Neuronal stem cell (in vitro differentiated cells): ENCODE measurements around the gene CCDC157.

Source experiments
- DNase-seq: peaks from one replicate; pipeline ENCODE4 v3.0.0-alpha.2; 2013; ENCODE audit warnings: low spot score
- H2AFZ ChIP-seq: one replicate; pipeline ENCODE4 v1.6.1; 2013; ENCODE audit warnings: mild to moderate bottlenecking, low read length, inconsistent platforms
- H2AK5ac ChIP-seq: 2 replicates; pipeline ENCODE4 v1.6.1; 2013; ENCODE audit warnings: low read depth, mild to moderate bottlenecking, inconsistent platforms, low read length, moderate library complexity, mixed read lengths
- H2BK120ac ChIP-seq: 2 replicates; pipeline ENCODE4 v1.6.1; 2013; ENCODE audit warnings: low read depth, mild to moderate bottlenecking, inconsistent platforms, low read length, moderate library complexity, mixed read lengths
- H2BK12ac ChIP-seq: one replicate; pipeline ENCODE4 v1.6.1; 2013; ENCODE audit warnings: low read length, inconsistent platforms
- H2BK15ac ChIP-seq: 2 replicates; pipeline ENCODE4 v1.6.1; 2013; ENCODE audit warnings: mild to moderate bottlenecking, low read length, inconsistent platforms, mixed read lengths
- H2BK5ac ChIP-seq: one replicate; pipeline ENCODE4 v1.6.1; 2013; ENCODE audit warnings: inconsistent platforms, mild to moderate bottlenecking, low read length, moderate library complexity
- H3K14ac ChIP-seq: one replicate; pipeline ENCODE4 v1.6.1; 2013; ENCODE audit warnings: low read length, inconsistent platforms
- H3K18ac ChIP-seq: 2 replicates; pipeline ENCODE4 v1.6.1; 2013; ENCODE audit warnings: low read length, inconsistent platforms
- H3K23ac ChIP-seq: 2 replicates; pipeline ENCODE4 v1.6.1; 2013; ENCODE audit warnings: low read depth, mild to moderate bottlenecking, mixed read lengths, low read length, inconsistent platforms; ENCODE audit not compliant: poor library complexity
- H3K27ac ChIP-seq: replicated peaks from 3 replicates; pipeline ENCODE4 v1.5.1; 2013; ENCODE audit warnings: low read length, inconsistent platforms
- H3K27me3 ChIP-seq, 3 experiments: 2 replicates each; pipeline ENCODE4 v1.6.1; 2013; ENCODE audit warnings: low read length in 3 of 3, mild to moderate bottlenecking in 2 of 3, inconsistent platforms in 1 of 3, low read depth in 1 of 3, mixed read lengths in 1 of 3, moderate library complexity in 1 of 3; ENCODE audit not compliant: control insufficient read depth in 3 of 3, insufficient read depth in 3 of 3
- H3K36me3 ChIP-seq, 2 donors: replicated peaks in 1 of 2; 2 replicates each; pipeline ENCODE4 v1.6.1; 2013; ENCODE audit warnings: low read length in 2 of 2; ENCODE audit not compliant: control insufficient read depth in 2 of 2, insufficient read depth in 2 of 2
- H3K4ac ChIP-seq: 2 replicates; pipeline ENCODE4 v1.6.1; 2013; ENCODE audit warnings: inconsistent platforms, mild to moderate bottlenecking, low read length, moderate library complexity
- H3K4me1 ChIP-seq, 2 donors: 1 replicate in 1 of 2; 2 replicates in 1 of 2; pipeline ENCODE4 v1.6.1; 2013; ENCODE audit warnings: low read length in 2 of 2, low read depth in 1 of 2; ENCODE audit not compliant: control insufficient read depth in 2 of 2, insufficient read depth in 1 of 2
- H3K4me2 ChIP-seq: one replicate; pipeline ENCODE4 v1.6.1; 2013; ENCODE audit warnings: mild to moderate bottlenecking, low read length, inconsistent platforms; ENCODE audit not compliant: insufficient read depth, poor library complexity, severe bottlenecking
- H3K4me3 ChIP-seq, 2 donors: 2 replicates each; pipeline ENCODE4 v1.5.1; 2013; ENCODE audit warnings: low read length in 2 of 2, mild to moderate bottlenecking in 2 of 2, inconsistent platforms in 1 of 2, moderate library complexity in 1 of 2
- H3K79me1 ChIP-seq: one replicate; pipeline ENCODE4 v1.6.1; 2013; ENCODE audit warnings: low read depth, mild to moderate bottlenecking, inconsistent platforms, low read length, moderate library complexity
- H3K9ac ChIP-seq: one replicate; pipeline ENCODE4 v1.6.1; 2013; ENCODE audit warnings: mild to moderate bottlenecking, low read depth, low read length, inconsistent platforms; ENCODE audit not compliant: poor library complexity
- H3K9me3 ChIP-seq, 2 donors: replicated peaks in 1 of 2; 2 replicates each; pipeline versions ENCODE3 to v1.6.1; 2013; ENCODE audit warnings: low read length in 2 of 2, mild to moderate bottlenecking in 2 of 2, inconsistent platforms in 1 of 2, low read depth in 1 of 2, mixed read lengths in 1 of 2, moderate library complexity in 1 of 2; ENCODE audit not compliant: control insufficient read depth in 2 of 2, insufficient read depth in 1 of 2
- H4K8ac ChIP-seq: one replicate; pipeline ENCODE4 v1.6.1; 2013; ENCODE audit warnings: low read depth, mild to moderate bottlenecking, inconsistent platforms, low read length, moderate library complexity
- H4K91ac ChIP-seq: one replicate; pipeline ENCODE4 v1.6.1; 2013; ENCODE audit warnings: low read length, low read depth, mild to moderate bottlenecking, inconsistent platforms; ENCODE audit not compliant: poor library complexity
- WGBS, 2 donors: extraction: QIAGEN DNeasy Blood & Tissue Kit; methylation state at CpG; one replicate each; pipeline ENCODE4 v1.1.7; 2013; ENCODE audit warnings: missing lambda C conversion rate in 2 of 2, mixed read lengths in 1 of 2; ENCODE audit not compliant: insufficient read length in 2 of 2, insufficient replicate concordance in 1 of 2; ENCODE audit errors: extremely low coverage in 2 of 2; 5-methylcytosine and 5-hydroxymethylcytosine counted together

Gene CCDC157

DNA sequence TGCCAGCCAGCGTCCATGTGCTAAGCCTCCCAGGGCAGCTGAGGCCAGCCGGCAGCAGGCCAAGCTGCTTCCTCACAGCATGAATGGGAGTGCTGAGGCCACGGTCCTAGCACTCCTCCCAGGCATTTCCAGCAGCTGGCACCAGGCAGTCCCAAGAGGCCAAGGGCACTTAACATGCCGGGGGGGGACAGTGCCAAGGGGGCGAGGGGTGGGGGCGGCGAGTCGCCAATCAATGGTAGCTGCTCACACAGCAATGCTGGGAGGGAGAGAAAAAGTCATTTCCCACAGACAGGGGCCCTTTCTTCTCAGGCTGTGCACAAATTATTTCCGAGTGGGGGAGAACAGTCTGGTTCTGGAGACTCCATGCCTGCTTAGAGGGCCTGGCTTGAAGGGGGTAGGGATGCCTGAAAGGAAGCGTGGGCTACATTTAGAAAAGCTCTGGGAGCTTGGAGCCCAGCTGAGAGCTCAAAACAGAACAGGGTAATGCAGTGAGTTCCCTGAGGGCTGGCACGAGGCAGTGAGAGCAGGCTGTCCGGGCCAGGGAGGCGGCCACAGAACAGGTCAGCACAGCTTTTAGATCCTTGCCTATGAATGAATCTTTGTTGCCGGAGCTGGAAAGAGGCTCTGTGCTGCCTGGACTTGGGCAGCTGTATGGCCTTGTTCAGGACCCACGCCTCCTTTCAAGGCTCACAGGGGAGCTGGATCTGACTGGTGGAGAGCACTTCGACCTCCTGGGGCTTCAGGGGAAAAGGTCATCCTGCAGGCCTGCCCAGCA, 15.7 kb upstream of the CCDC157 start:
- WGBS, 2 donors, result no CpG with 5 or more reads among the region's 16 CpGs
- no peak overlapping the region for H4K91ac ChIP-seq
- no peaks in the 10 kb centered on the region for H3K27me3 ChIP-seq
- no peak overlapping the region for H3K23ac ChIP-seq
- H3K4me3 ChIP-seq, result no peak overlapping the region
- no peak overlapping the region for H3K9ac ChIP-seq
- no peaks in the 10 kb centered on the region for H3K4me1 ChIP-seq
- no peak overlapping the region for H2BK120ac ChIP-seq
- no peaks in the 10 kb centered on the region for H3K9me3 ChIP-seq
- no peak overlapping the region for H3K27ac ChIP-seq
- H2BK5ac ChIP-seq, result no peak overlapping the region
- H2BK15ac ChIP-seq, result no peak overlapping the region
- H3K79me1 ChIP-seq, result no peaks in the 10 kb centered on the region
- H3K36me3 ChIP-seq, result peaks cover 88 to 99% of the 10 kb centered on the region in 2 donors
- no peak overlapping the region for H3K4me2 ChIP-seq
- H4K8ac ChIP-seq, result no peak overlapping the region
- H2BK12ac ChIP-seq, result no peak overlapping the region
- DNase-seq, result no peak
- H2AFZ ChIP-seq, result no peak overlapping the region
- H3K4ac ChIP-seq, result no peak overlapping the region
- H2AK5ac ChIP-seq, result no peak overlapping the region
- H3K14ac ChIP-seq, result no peak overlapping the region
- no peak overlapping the region for H3K18ac ChIP-seq

DNA sequence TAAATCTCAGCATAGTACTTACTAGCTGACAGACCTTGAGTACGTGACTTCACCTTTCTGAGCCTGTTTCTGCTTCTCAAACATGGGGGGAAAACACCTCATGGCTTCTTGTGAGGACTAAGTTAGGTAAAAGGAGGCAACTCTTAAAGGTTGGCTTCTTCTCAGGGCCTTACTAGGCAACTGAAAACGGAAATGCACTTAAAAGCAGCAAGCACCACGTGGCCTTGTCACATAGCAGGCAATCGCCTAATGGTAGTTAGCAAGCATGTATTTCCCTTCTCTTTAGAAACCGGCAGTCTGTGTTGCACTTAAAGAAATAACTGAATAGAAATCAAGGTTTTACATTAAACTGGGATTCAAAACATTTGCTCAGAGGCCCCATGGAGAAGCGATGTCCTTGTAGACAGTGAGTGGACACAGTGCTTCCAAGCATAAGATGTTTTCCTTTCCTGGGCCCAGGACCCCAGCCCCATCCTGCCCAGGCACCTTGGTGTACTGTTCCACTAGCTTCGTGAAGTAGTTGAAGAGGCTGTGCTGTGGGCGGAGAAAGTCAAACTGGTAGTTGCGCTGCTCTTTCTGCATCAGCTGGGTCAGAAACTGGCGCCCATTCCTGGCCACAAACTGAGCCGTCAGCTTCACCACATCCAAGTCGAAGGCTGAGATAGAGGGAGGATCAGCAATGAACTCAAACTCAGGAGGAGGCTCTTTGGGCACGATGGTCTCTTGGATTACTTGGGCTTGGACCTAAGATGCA, 12.2 kb upstream of the CCDC157 start:
- Histone ChIP-seq H3K18ac (no peak overlapping the region), H3K36me3 (peaks cover 75 to 99% of the 10 kb centered on the region in 2 donors)

DNA sequence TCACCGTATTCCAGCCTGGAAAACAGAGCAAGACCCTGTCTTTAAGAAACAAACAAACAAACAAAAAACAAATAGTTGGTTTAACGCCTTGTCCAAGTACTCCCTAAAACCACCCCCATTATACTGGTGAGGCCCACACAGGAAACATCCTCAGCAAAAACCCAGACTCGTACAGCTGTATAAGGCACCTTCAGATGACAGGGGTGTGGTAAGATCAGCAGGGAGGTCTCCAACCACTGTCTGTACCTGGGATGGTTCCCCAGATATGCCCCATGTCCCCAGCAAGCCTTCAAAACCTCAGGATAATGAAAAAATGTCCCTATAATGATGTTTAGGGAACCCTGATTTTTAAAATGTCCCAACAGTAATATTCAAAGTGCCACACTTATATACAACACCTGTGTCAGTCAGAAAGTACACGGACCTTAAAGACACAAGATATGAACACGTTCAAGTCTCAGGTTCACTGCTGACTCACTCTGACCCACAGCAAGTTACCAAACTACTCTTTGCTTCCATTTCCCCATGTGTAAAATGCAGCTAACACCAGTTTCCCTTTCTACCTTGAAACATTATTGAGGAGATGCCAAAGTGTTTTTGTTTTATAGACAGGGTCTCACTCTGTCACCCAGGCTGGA, 9.4 kb upstream of the CCDC157 start:
- peaks cover 2% of the 10 kb centered on the region for H3K79me1 ChIP-seq
- no peak overlapping the region for H3K27ac ChIP-seq
- no peak overlapping the region for H2BK120ac ChIP-seq
- no peaks in the 10 kb centered on the region for H3K4me1 ChIP-seq
- H3K4ac ChIP-seq, result no peak overlapping the region
- no peak overlapping the region for H2BK15ac ChIP-seq
- H3K18ac ChIP-seq, result no peak overlapping the region
- H3K14ac ChIP-seq, result no peak overlapping the region
- H3K23ac ChIP-seq, result no peak overlapping the region
- no peak overlapping the region for H2AK5ac ChIP-seq
- no peak overlapping the region for H2BK5ac ChIP-seq
- no peaks in the 10 kb centered on the region for H3K27me3 ChIP-seq
- H3K4me2 ChIP-seq, result no peak overlapping the region
- WGBS, 2 donors, result no CpG with 5 or more reads among the region's 5 CpGs
- H3K9ac ChIP-seq, result no peak overlapping the region
- no peak overlapping the region for H2BK12ac ChIP-seq
- H2AFZ ChIP-seq, result no peak overlapping the region
- no peaks in the 10 kb centered on the region for H3K9me3 ChIP-seq
- H4K91ac ChIP-seq, result no peak overlapping the region
- no peak for DNase-seq
- peaks cover 62 to 99% of the 10 kb centered on the region in 2 donors for H3K36me3 ChIP-seq
- no peak overlapping the region for H3K4me3 ChIP-seq
- H4K8ac ChIP-seq, result no peak overlapping the region

More for the DNA sequence above, 12.2 kb upstream of the CCDC157 start:
- Histone ChIP-seq H2BK15ac (no peak overlapping the region), H2AFZ (no peak overlapping the region), H3K4me2 (no peak overlapping the region), H4K8ac (no peak overlapping the region), H2BK120ac (no peak overlapping the region), H3K4me1 (no peaks in the 10 kb centered on the region), H3K9me3 (no peaks in the 10 kb centered on the region), H2BK5ac (no peak overlapping the region), H3K27me3 (no peaks in the 10 kb centered on the region), H3K9ac (no peak overlapping the region), H3K14ac (no peak overlapping the region), H2AK5ac (no peak overlapping the region), H3K27ac (no peak overlapping the region), H3K4me3 (no peak overlapping the region), H3K79me1 (peaks cover 2% of the 10 kb centered on the region), H3K4ac (no peak overlapping the region), H3K23ac (no peak overlapping the region), H2BK12ac (no peak overlapping the region), H4K91ac (no peak overlapping the region)
- WGBS, 2 donors, result no CpG with 5 or more reads among the region's 13 CpGs
- no peak for DNase-seq

DNA sequence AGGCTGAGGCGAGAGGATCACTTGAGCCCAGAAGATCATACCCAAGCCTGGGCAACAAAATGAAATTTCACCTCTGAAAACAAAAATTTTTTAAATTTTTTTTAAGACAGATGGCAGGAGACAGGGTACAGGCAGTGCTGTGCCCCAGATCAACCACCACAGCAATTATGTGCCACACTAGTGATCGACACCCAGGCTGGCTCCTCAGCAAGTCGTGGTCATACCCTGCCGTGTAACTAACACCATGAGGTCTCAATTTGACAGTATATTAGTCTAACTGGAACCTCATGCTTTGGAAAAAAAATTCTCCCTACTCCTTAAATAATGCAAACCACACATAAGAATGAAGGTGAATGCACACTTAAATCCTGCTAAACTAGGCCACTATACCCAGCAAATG, 8.4 kb upstream of the CCDC157 start:
- no peak overlapping the region for H2AK5ac ChIP-seq
- no peak overlapping the region for H3K27ac ChIP-seq
- H2BK120ac ChIP-seq, result no peak overlapping the region
- no peaks in the 10 kb centered on the region for H3K9me3 ChIP-seq
- H3K4me1 ChIP-seq, result no peaks in the 10 kb centered on the region
- H3K18ac ChIP-seq, result no peak overlapping the region
- no peak overlapping the region for H4K8ac ChIP-seq
- H3K9ac ChIP-seq, result no peak overlapping the region
- no peaks in the 10 kb centered on the region for H3K27me3 ChIP-seq
- no peak overlapping the region for H4K91ac ChIP-seq
- H2BK15ac ChIP-seq, result no peak overlapping the region
- no peak overlapping the region for H3K23ac ChIP-seq
- no peak overlapping the region for H3K4me2 ChIP-seq
- no CpG with 5 or more reads among the region's 4 CpGs for WGBS, 2 donors
- H3K36me3 ChIP-seq, result peaks cover 58 to 97% of the 10 kb centered on the region in 2 donors
- H3K4ac ChIP-seq, result no peak overlapping the region
- H3K79me1 ChIP-seq, result peaks cover 4% of the 10 kb centered on the region
- DNase-seq, result no peak
- H3K4me3 ChIP-seq, result no peak overlapping the region
- H3K14ac ChIP-seq, result no peak overlapping the region
- H2BK5ac ChIP-seq, result no peak overlapping the region
- H2AFZ ChIP-seq, result no peak overlapping the region
- H2BK12ac ChIP-seq, result no peak overlapping the region
